GM19043 (cell line): ENCODE data around the gene RADIL.
"Not testable (repeated sequence)": the region's sequence is repeated elsewhere in the genome, so short reads cannot be mapped to it uniquely, and the experiment has no call there.

ENCODE experiments used
- ATAC-seq: cut with Tn5 transposase; IDR thresholded peaks from one replicate; pipeline ENCODE4 v1.9.1; 2021; ENCODE audit warnings: low read depth; ENCODE audit not compliant: unreplicated experiment

RADIL gene

DNA sequence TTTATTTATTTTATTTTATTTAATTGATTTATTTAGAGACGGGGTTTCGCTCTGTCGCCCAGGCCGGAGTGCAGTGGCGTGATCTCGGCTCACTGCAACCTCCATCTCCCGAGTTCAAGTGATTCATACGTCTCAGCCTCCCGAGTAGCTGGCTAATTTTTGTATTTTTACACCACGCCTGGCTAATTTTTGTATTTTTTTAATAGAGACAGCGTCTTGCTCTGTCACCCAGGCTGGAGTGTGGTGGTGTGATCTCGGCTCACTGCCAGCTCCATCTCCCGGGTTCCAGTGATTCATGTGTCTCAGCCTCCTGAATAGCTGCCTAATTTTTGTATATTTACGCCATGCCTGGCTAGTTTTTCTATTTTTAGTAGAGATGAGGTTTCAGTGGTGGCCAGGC, 73.8 kb downstream of the RADIL start:
- no peak for ATAC-seq

DNA sequence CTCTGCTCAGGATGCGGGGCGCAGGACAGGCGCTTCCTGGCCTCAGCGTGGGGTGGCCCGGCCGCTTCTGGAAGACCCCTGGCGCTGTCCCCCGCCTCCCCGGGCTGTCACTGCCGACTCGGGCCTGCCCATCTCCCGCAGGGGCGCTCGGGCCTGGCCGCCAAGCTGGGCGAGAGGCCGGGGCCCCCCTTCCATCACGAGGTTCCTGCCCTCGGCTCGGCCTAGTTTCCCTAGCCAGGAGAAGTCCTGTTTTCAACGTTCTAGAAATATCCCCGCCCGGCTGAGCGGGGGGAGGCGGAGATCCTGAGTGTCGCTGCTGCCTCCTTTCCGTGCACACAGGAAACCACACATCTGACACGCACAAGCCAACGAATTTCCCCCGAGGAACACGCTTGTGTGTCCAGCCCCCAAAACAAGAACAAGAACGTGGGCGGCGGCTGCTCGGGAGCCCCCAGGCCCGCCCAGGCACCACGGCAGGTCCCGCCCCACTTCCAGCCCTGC, 74.4 kb downstream of the RADIL start:
- ATAC-seq = no peak

DNA sequence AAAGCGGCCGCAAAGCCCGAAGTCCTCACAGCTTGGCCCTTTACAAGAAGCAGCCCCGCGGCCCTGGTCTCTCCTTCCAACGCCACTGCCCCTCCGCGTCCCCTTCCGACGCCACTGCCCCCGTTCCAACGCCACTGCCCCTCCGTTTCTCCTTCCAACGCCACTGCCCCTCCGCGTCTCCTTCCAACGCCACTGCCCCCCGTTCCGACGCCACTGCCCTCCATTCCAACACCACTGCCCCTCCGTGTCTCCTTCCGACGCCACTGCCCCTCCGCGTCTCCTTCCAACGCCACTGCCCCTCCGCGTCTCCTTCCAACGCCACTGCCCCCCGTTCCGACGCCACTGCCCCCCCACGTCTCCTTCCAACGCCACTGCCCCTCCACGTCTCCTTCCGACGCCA, 75.0 kb downstream of the RADIL start:
- ATAC-seq = no peak

DNA sequence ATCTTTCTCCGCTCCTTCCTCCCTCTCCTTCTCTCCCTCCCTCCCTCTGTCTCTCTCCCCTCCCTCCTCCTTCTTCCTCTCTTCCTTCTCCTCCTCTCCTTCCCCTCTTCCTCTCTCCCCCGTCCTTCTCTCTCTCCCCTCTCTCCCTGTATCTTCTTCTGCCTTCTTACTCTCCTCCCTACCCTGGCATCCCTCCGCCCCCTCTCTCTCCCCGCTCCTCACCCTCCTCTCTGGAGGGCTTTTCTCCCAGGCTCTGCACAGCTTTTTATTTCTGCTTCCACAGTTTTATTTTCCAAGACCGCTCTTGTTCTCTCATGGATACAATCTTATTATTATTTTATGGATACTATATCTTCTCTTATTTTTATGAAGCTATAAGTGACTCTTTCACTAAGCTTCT, 75.5 kb downstream of the RADIL start:
- no peak for ATAC-seq

DNA sequence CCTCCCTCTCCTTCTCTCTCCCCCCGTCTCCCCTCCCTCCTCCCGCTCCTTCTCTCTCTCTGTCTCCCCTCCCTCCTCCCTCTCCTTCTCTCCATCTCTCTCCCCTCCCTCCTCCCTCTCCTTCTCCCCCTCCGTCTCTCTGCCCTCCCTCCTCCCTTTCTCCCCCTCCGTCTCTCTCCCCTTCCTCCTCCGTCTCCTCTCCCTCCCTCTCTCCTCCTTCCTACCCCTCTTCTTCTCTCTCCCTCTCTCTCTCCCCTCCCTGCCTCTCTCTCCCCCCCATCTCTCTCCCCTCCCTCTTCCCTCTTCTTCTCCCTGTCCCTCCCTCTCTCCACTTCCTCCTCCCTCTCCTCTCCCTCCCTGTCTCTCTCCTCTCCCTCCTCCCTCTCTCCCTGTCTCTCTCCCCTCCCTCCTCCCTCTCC, 75.9 kb downstream of the RADIL start:
- ATAC-seq = no peak

DNA sequence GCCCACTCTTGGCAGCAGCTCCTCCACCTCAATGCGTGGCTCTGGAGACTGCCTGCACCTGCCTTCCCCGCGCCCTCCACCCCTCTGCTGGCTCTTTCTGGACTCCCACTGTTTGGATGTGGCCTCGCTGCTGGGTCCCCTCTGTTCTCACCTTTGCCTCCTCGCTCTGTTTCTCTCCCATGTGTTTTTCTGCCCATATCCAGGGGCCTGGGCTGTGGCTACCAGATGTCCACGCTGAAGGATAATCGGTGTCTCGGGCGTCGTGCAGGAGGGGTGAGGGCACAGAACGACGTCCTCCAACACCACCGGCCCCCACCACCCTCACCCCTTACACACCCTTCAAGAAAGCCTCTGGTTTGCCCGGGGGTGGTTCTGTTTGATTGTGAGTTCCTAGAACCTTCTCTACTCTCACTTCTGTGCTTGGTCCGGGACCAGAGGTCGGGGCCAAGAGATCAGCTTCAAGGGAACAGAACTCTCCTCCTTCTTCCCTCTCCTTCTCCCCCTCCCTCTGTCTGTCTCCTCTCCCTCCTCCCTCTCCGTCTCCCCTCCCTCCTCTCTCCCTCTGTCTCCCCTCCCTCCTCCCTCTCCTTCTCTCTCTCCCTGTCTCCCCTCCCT, 76.4 kb downstream of the RADIL start:
- ATAC-seq = no peak

DNA sequence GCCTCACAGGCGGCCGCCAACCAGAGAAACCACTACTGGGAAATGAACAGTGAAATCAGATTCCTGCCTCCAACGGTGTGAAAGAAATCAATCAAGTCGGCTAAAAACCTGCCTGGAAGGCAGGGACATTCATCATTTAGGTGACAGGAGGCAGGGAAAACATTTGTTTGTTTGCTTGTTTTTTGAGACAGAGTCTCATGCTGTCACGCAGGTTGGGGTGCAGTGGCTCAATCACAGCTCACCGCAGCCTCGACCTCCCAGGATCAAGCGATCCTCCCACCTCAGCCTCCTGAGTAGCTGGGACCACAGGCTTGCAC, 77.6 kb downstream of the RADIL start:
- no peak for ATAC-seq

DNA sequence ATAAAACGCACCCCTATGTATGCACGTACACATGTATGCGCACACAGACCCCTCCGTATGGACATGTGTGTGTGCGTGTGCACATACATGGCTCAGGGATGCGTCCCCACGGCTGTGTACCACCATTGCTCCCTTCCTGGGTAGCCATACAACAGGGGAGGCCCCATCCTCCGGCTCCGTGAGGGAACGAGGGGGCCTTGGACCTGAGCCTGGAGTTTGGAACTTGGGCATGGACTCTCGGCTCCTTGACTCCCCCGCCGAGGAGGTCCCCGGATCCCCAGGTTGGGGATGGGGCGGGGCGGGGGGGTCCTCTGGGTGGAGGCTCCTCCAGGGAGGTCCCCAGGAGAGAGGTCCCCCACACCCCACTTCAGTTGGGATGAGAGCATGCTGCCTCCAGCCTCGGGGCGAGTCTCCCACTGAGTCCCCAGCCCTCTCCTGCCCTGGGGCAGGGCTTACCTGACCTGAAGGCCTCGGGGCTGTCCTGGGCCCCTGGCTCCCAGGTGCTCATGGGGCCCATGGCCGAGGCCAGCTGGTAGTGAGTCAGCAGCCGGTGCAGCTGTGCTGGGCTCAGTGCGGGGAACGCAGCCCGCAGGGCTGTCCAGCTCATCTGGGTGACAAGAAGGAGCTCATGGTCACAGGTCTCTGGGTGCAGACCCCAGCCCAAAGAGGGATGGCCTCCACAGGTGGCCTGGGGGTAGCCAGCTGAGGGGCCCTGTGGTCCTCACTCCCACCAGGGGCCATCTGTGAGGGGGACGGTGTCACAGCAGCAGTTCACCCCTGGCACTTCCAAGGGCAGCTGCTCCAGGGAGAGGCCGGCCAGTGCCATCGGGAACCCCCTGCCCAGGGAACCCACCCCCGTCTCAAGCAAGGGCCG, 78.2 kb downstream of the RADIL start:
- ATAC-seq = no peak

DNA sequence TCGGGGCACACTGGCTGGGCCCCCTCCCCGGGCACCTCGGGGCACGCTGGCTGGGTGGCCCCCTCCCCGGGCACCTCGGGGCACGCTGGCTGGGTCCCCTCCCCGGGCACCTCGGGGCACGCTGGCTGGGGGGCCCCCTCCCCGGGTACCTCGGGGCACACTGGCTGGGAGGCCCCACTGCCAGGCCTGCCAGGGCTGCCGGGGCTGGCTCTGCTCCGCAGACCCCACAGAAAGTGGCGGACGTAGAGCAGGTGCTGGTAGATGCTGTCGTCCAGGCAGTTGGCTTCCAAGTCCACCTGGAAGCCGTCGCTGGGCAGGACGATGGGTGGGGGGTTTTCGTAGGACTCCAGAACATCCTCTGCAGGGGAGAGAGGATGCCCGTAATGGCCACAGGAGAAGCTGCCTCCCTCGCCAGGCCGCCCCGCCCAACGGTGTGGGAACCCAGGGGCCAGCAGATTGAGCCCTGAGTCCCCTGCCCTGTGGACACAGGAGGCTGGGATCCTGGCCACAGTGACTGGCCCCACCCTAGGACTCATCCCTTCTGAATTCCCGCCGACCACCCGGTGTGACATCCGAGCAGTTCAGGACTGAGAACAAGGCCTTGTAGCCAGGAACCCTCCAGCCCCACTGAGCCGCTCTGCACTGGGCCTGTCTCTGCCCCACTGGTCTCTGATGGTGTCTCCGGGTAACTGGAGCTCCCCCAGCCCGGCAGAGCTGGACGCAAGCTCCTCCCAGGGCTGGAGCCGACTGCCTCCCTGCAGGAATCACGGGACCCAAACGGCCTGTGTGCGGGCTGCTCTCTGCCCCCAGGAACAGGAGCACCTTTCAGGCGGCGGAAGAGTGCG, 79.9 kb downstream of the RADIL start:
- ATAC-seq = no peak

DNA sequence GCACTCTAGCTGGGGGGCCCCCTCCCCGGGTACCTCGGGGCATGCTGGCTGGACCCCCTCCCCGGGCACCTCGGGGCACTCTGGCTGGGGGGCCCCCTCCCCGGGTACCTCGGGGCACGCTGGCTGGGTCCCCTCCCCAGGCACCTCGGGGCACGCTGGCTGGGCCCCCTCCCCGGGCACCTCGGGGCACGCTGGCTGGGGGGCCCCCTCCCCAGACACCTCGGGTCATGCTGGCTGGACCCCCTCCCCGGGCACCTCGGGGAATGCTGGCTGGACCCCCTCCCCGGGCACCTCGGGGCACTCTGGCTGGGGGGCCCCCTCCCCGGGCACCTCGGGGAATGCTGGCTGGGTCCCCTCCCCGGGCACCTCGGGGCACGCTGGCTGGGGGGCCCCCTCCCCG, 80.9 kb downstream of the RADIL start:
- not testable (repeated sequence) for ATAC-seq

DNA sequence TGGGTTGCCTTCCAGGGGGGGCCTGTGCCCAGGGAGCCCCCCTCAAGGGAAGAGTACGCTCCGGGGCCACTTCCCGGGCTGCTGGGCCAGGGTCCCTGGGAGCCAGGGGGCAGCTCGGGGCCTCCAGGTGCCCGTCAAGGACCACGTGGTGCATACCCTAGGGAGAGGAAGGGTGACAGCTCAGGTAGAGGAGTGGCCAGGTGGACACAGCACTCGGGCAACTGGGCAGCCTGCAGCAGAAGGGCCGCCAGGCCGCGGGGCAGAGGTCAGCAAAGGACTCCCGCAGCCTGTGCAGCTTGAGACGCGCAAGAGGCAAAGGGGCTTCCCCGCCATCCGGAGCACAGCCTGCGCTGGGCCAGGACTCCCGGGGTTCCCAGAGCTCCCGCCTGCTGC, 81.7 kb downstream of the RADIL start:
- no peak for ATAC-seq

DNA sequence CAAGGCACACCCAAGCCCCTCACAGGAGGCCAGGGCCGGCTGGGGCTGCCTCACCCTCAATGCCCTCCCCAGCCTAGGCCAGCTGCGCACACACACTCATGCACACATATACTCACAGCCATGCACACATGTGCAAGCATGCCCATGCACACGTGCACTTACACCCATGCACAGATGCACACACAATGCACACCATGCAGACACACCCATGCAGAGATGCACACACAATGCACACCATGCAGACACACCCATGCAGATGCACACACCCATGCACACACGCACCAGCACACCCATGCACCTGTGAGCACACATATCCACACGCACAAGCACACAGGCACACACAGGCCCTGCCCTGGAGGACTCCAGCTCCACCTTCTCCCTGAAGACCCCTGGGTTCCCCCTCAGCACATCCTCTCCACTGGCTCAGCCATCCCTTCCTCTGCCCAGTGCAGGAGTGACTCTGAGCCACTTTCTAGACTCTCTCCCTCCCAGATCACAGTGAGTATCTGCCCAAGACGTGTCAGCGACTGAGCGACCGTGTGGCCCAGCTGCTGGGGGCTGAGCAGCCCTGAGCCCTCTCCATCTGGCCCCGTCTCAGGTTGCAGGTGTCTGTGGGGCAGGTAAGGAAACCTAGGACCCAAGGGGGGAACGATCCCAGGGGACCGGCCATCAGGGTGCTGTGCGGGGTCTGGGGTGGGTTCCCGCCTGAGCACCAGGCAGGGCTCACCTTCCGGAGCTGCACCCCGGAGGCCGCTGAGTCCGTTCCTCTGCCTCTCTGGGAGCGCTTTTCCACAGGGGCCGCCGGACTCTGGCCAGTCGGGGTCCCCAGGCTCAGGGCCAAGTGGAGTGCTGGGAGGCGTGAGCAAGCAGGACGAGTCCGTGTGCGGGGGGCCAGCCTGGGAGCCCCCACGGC, 82.3 kb downstream of the RADIL start:
- ATAC-seq = no peak

DNA sequence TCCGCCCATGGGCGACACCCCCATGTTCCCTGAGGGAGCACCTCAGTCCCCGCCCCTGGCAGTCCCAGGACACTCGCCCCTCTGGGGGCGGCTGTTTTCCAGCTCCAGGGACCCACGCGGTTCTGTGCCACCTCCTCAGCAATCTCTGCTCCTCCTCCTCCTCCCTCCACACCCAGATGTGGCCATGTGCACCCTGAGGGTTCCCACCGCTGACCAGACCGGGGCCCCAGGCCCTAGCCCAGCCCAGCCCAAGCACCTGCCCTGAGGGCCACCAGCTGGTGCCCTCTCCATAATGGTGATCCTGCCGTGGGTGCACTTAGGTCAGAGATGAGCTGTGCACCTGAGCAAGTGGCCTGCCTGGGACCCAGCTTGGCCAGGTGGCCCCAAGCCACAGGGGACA, 83.0 kb downstream of the RADIL start:
- no peak for ATAC-seq

DNA sequence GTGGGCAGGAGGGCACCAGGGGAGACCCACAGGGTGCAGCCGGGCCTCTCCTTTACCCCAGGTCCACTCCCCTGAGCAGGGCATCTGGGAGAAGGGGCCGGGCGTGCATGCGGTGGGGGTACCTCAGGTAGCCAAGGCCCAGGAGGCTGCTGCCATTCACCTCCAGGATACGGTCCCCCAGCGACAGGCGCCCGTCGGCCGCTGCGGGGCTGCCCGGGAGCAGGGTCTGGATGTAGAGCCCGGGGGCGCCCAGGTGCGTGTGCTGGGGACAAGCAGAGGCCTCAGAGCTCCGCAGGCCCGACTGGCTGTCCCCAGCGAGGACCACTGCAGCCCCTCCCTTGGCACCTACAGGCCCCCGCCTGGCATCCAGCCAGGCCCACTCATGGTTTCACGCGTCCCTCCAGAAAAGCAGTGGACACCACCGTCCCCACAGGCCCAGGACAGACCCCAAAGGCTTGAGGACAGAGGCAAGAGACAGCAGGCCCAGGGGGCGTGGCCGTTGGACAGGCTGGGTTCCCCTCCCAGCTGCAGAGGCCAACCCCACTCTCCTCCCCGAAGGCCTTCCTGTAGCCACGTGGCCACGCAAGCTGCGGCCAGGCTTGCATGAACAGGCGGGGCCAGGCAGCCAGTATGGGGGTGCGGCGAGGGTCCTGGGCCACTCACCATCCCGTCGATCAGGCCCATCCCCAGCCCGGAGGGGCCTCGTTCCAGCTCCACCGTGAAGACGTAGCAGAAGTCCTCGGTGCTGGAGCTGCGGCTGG, 83.8 kb downstream of the RADIL start:
- no peak for ATAC-seq

DNA sequence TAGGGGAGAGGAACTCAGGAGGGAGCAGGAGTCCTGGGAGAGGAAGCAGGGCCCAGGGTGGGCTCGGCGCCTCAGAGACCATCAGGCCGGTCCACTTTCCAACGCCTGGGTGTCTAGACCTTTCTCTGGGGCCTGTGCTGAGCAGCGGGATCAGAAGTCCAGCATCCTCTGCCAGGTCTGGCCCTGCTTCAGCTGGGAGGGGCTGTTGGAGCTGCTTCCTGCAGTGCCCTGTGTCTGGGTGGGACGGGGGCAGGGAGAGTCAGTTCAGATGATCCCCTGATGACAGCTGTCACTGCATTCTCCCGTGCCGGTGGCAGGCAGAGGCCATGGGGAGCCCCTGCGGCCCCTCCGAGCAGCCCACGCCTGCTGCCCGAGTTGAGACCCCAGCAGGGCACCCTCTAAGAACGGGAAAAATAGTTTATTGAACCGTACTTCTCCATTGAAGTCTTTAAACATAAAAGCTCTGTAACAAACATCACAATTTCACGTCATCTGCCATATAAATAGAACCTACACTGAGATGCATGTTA, 84.7 kb downstream of the RADIL start:
- ATAC-seq = no peak

DNA sequence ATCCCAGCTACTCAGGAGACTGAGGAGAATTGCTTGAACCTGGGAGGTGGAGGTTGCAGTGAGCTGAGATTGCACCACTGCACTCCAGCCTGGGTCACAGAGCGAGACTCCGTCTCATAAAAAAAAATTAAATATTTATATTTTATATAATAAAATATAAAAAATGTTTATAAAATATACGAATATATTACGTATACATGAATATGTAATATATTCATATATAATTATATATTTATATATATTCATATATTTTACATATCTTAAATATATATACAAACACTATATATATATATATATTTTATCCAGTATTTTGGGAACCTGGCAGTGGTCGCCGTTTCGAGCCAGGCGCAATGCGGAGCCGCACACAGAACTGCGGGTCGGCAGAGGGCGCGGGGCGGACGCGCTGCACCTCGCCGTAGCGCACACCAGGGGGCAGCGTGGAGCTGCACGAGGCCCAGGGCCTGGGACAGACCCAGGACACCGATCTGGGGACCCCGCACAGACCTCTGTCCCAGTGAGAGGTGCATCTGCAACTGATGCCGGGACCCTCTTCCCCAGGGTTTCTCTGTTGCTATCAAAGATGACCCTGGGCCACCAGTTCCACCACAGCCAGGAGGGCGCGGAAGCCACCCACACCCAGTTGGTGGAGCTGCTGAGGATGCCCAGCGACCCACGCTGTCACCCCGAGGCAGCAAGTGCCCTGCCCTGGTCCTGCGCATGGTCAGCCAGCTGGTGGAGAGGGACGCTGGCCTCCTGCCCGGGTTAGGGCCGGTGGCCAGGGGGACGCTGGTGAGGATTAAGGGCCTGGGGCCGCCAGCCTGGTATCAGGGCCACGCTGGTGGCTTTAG, 85.4 kb downstream of the RADIL start:
- ATAC-seq = peak; percentile 82

DNA sequence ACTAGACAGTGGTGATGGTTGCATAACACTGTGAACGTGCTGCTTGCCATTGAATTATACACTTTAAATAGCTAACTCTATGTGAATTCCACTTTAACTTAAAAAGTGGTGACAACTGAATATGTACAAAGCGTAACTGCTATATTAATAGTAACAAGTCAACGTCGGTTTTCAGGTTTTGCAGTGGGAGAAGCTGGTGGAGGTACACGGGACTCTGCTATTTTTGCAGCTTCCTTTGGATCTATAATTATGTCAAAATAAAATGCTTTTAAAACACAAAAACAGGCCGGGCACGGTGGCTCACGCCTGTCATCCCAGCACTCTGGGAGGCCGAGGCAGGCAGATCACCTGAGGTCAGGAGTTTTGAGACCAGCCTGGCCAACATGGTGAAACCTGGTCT, 87.1 kb downstream of the RADIL start:
- no peak for ATAC-seq

DNA sequence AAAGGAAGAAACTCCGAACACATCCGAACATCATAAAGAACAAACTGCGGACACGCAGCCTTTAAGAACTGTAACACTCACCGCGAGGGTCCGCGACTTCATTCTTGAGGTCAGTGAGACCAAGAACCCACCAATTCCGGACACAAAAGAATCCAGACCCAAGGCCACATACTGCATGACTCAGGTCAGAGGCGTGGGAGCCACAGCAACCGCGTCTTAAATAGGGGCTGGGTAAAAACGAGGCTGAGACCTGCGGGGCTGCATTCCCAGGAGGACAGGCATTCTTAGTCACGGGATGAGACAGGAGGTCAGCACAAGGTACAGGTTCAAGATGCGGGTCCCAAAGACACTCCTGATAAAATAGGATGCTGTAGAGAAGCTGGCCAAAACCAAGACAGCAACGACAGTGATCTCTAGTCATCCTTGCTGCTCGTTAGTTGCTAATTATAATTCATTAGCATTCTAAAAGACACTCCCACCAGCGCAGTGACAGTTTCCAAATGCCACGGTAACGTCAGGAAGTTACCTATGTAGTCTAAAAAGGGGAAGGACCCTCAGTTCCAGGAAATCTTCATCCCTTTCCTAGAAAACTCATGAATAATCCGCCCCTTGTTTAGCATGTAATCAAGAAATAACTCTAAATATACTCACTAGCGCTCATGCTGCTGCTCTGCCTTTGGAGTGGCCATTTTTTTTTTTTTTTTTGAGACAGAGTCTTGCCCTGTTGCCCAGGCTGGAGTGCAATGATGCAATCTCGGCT, 88.7 kb downstream of the RADIL start:
- ATAC-seq = no peak
